ENCODE results near the gene PRR33.
"Not testable (repeated sequence)": the region's sequence is repeated elsewhere in the genome, so short reads cannot be mapped to it uniquely, and the experiment has no call there.

DNA sequence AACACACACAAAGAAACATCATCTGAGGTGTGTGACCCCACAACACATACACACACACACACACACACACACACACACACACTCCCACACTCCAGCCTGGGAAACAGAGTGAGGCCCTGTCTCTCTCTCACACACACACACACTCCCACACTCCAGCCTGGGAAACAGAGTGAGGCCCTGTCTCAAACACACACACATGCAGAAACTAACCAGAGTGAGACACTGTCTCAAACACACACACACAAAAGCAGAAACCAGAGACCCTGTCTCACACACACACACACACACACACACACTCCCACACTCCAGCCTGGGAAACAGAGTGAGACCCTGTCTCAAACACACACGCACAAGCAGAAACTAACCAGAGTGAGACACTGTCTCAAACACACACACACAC is 48.1 kb upstream of the PRR33 start:
- TF ChIP-seq, protein P1, sequence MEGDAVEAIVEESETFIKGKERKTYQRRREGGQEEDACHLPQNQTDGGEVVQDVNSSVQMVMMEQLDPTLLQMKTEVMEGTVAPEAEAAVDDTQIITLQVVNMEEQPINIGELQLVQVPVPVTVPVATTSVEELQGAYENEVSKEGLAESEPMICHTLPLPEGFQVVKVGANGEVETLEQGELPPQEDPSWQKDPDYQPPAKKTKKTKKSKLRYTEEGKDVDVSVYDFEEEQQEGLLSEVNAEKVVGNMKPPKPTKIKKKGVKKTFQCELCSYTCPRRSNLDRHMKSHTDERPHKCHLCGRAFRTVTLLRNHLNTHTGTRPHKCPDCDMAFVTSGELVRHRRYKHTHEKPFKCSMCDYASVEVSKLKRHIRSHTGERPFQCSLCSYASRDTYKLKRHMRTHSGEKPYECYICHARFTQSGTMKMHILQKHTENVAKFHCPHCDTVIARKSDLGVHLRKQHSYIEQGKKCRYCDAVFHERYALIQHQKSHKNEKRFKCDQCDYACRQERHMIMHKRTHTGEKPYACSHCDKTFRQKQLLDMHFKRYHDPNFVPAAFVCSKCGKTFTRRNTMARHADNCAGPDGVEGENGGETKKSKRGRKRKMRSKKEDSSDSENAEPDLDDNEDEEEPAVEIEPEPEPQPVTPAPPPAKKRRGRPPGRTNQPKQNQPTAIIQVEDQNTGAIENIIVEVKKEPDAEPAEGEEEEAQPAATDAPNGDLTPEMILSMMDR (IDR thresholded peaks at IDR 0.05; ENCODE audit: borderline replicate concordance, extremely low read depth, low read length, poor library complexity, severe bottlenecking) = not testable (repeated sequence)
- TF ChIP-seq EZH2 (IDR thresholded peaks at IDR 0.05; ENCODE audit: borderline replicate concordance, low read depth, low read length, severe bottlenecking) = not testable (repeated sequence)

Measured in DND-41 (cell line).